Measurements from ENCODE around the gene C11orf54.
"Not testable (repeated sequence)": the region's sequence is repeated elsewhere in the genome, so short reads cannot be mapped to it uniquely, and the experiment has no call there.

DNA sequence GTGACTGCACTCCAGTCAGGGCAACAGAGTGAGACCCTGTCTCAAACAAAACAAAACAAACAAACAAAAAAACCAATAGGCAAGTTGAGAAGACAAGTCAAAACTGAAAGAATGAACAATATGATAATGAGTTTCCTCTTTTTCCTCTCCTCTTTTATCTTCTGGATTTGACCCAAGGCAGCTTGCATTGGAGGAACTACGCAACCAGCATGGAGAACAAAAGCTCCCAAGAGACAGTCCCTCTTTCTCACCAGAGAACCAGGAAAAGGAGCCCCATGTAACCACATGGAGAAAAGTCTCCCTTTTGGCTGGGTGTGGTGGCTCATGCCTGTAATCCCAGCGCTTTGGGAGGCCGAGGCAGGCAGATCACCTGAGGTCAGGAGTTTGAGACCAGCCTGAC, 33.1 kb downstream of the C11orf54 start:
- TF ChIP-seq SUZ12 (IDR thresholded peaks at IDR 0.05; ENCODE audit: unreplicated experiment); POLR2A (IDR thresholded peaks at IDR 0.05; ENCODE audit: low read depth, low read length): not testable (repeated sequence)
- TF ChIP-seq, protein P1, sequence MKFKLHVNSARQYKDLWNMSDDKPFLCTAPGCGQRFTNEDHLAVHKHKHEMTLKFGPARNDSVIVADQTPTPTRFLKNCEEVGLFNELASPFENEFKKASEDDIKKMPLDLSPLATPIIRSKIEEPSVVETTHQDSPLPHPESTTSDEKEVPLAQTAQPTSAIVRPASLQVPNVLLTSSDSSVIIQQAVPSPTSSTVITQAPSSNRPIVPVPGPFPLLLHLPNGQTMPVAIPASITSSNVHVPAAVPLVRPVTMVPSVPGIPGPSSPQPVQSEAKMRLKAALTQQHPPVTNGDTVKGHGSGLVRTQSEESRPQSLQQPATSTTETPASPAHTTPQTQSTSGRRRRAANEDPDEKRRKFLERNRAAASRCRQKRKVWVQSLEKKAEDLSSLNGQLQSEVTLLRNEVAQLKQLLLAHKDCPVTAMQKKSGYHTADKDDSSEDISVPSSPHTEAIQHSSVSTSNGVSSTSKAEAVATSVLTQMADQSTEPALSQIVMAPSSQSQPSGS (IDR thresholded peaks at IDR 0.05; ENCODE audit: low read length), result not testable (repeated sequence)
- TF ChIP-seq, protein P2, sequence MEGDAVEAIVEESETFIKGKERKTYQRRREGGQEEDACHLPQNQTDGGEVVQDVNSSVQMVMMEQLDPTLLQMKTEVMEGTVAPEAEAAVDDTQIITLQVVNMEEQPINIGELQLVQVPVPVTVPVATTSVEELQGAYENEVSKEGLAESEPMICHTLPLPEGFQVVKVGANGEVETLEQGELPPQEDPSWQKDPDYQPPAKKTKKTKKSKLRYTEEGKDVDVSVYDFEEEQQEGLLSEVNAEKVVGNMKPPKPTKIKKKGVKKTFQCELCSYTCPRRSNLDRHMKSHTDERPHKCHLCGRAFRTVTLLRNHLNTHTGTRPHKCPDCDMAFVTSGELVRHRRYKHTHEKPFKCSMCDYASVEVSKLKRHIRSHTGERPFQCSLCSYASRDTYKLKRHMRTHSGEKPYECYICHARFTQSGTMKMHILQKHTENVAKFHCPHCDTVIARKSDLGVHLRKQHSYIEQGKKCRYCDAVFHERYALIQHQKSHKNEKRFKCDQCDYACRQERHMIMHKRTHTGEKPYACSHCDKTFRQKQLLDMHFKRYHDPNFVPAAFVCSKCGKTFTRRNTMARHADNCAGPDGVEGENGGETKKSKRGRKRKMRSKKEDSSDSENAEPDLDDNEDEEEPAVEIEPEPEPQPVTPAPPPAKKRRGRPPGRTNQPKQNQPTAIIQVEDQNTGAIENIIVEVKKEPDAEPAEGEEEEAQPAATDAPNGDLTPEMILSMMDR (IDR thresholded peaks at IDR 0.05 in 2 of 3, conservative IDR thresholded peaks at IDR 0.05 in 1 of 3; ENCODE audit: control insufficient read depth in 2 of 3, extremely low read depth in 1 of 3, insufficient read depth in 1 of 3, low read depth in 3 of 3, low read length in 3 of 3), result not testable (repeated sequence)
